Stimulated activated CD8-positive, alpha-beta memory T cell treated with anti-CD3 and anti-CD28 coated beads, Interleukin-12 subunit alpha, Interleukin-12 subunit beta, amount 100 ng/mL, for 1 hour (primary cell): ENCODE measurements around the gene CIITA.
"Not testable (repeated sequence)": the region's sequence is repeated elsewhere in the genome, so short reads cannot be mapped to it uniquely, and the experiment has no call there.

Experiments used
- DNase-seq: peaks from one replicate; pipeline ENCODE4 v3.0.0-alpha.2; 2020; ENCODE audit warnings: low read depth

Gene CIITA, protein sequence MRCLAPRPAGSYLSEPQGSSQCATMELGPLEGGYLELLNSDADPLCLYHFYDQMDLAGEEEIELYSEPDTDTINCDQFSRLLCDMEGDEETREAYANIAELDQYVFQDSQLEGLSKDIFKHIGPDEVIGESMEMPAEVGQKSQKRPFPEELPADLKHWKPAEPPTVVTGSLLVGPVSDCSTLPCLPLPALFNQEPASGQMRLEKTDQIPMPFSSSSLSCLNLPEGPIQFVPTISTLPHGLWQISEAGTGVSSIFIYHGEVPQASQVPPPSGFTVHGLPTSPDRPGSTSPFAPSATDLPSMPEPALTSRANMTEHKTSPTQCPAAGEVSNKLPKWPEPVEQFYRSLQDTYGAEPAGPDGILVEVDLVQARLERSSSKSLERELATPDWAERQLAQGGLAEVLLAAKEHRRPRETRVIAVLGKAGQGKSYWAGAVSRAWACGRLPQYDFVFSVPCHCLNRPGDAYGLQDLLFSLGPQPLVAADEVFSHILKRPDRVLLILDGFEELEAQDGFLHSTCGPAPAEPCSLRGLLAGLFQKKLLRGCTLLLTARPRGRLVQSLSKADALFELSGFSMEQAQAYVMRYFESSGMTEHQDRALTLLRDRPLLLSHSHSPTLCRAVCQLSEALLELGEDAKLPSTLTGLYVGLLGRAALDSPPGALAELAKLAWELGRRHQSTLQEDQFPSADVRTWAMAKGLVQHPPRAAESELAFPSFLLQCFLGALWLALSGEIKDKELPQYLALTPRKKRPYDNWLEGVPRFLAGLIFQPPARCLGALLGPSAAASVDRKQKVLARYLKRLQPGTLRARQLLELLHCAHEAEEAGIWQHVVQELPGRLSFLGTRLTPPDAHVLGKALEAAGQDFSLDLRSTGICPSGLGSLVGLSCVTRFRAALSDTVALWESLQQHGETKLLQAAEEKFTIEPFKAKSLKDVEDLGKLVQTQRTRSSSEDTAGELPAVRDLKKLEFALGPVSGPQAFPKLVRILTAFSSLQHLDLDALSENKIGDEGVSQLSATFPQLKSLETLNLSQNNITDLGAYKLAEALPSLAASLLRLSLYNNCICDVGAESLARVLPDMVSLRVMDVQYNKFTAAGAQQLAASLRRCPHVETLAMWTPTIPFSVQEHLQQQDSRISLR

DNA sequence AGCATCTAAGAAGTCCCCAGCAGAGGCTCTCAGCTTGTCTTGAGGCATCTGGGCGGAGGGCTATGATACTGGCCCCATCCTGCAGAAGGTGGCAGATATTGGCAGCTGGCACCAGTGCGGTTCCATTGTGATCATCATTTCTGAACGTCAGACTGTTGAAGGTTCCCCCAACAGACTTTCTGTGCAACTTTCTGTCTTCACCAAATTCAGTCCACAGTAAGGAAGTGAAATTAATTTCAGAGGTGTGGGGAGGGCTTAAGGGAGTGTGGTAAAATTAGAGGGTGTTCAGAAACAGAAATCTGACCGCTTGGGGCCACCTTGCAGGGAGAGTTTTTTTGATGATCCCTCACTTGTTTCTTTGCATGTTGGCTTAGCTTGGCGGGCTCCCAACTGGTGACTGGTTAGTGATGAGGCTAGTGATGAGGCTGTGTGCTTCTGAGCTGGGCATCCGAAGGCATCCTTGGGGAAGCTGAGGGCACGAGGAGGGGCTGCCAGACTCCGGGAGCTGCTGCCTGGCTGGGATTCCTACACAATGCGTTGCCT is at the start of gene CIITA:
Gene CIITA (plus strand): TSS at position 404 of the 543 bp plus-strand sequence. CDS start 129 bp downstream, at position 533.
- no peak for DNase-seq

DNA sequence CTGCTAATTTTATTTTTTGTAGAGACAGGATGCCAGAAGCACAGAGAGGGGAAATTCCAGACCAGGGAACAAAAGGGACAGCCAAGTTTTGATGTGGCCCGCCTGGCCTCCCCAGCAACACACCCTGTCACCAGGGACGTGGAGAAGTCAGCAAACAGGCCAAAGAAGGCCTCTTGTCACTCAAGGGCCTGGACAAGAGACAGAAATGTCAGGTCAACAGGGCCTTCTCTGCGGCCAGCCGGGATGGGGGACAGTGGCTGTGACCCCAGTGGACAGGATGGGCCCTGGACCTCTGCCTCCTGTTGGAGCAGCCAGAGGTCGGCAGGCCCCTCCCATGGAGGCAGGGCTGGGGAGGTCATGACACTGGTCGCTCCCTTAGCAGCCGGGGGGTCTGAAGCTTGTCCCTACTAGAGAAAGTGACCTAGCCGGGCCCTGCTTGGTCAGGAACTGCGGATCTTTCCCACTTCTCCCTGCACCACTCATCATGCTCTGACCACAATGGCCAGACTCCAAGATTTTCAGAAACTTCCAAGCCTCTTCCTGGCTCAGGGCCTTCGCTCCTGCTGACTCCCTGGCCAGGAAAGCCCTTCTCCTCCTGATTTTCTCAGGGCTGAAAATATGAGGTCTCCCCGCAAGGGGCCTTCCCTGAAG is 49.2 kb upstream of the CIITA start:
- no peak for DNase-seq

DNA sequence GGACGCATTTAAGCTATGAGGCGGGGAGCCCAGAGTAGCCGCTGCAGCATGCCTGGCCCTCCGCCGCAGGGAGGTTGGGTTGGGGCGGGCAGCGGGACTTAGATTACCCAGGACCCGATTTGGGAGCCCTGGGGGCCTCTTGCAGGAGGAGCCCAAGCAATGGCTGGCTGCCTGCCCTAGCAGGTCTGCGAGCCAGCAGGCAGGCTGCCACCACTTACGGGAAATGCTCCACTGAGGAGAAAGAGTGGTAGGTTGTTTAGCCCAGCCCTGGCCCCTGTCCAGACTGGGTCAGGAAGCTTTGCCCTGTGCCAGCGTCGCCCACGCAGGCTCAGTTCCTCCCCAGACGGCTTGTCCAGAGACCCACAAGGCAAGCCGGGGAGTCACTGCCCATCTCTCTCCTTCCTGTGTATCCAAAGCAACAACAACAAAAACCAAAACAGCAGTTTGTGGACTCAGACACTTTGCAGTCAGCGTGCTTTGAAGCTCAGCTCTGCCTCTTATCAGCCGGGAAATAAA is 48.1 kb upstream of the CIITA start:
- DNase-seq: no peak

GRCh38 chr16:10829390-10830098 is 47.5 kb upstream of the CIITA start:
- DNase-seq: not testable (repeated sequence)

- DNase-seq: not testable (repeated sequence)
These were observed 46.8 kb upstream of the CIITA start for GRCh38 chr16:10830240-10830639.

GRCh38 chr16:10831894-10832886 is 44.8 kb upstream of the CIITA start:
- no peak for DNase-seq

DNA sequence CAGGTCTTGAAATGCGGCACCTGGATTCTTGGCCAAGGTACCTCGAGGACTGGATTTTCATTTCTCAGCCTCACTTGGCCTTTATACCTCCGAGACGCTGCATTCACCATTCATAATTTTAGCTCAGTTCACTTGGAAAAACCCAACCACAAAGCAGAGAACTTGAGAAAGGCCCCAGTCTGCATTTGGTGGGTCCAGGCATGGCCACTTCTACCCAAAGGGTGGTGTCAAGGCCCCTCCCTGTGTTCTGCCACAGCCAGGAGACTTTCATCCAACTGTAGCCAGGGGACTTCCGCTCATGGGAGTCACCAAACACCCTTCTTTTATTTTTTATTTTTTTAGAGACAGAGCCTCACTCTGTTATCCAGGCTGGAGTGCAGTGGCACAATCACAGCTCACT is 43.7 kb upstream of the CIITA start:
- DNase-seq: no peak

GRCh38 chr16:10834130-10834529 is 42.9 kb upstream of the CIITA start:
- no peak for DNase-seq

GRCh38 chr16:10834766-10835165 is 42.2 kb upstream of the CIITA start:
- DNase-seq: no peak

DNA sequence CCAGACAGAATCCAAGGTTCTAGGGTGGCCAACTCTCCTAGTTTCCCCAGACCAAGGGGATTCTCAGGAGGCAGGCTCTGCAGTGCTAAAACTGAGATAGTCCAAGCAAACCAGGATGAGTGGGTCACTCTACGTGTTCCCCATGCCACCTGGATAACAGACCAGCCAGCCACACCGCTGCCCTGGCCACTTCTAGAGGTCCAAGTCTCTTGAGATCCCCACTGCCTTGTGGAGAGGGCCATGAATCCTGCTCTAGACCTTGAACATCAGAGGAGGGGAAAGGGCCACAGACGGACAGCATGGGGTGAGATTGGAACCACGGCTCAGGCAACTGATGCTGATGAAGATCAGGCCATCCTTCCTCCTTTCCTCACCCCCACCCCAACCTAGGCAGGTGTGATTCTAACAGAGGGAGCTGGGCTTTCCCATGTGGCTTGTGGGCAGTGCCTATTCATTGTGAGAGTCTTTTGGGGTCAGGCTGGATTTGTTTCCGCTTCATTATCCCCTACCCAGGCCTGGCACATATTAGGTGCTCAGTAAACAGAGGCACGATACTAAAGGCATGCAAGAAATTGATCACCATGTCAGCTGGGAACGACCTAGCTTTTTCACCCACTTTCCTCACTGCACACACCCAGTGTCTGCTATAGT is 41.6 kb upstream of the CIITA start:
- no peak for DNase-seq

GRCh38 chr16:10836174-10836853 is 40.7 kb upstream of the CIITA start:
- no peak for DNase-seq

DNA sequence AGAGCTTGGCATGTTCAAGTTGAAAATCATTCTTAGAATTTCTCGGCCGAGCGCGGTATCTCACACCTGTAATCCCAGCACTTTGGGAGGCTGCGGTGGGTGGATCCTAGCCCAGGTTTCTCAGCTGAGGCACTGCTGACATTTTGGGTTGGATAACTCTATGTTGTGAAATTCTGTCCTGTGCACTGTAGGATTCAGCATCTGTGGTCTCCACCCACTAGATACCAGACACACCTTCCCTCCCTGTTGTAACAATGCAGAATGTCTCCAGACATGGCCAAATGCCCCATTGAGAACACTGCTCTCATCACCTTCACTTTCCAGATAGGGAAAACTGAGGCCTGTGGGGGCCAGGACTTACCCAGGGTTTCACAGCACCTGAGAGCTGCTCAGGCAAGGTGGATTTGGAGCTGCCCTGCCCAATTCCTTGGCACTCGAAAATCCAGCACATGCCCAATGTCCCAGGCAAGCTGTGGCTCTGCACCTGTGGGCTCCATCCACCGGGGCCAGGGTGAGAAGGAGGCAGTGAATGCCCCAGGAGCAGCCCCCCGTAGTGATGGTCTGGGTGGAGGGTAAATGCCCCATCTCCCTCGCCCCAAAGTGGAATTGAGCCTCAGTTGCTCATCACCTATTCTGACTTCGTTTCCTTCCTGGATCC is 38.3 kb upstream of the CIITA start:
- DNase-seq: no peak

DNA sequence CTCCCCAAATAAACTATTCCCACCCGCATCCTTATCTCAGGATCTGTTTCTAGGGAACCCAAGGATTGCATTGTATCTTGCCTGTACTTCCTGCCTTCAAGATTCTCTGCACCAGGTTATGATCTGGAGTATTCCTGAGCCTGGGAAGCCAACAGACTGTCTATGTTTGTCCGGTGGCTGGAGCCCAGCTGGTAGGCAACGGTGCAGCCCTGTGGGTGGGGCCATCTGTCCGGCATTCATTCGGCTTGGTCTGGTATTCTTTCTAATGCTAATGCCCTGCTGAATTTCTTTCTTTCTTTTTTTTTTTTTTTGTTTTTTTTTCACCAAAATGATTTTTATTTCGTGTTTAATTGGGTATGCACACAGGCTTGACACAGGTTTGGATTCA is 37.7 kb upstream of the CIITA start:
- DNase-seq: no peak

GRCh38 chr16:10840703-10841102 is 36.3 kb upstream of the CIITA start:
- no peak for DNase-seq

DNA sequence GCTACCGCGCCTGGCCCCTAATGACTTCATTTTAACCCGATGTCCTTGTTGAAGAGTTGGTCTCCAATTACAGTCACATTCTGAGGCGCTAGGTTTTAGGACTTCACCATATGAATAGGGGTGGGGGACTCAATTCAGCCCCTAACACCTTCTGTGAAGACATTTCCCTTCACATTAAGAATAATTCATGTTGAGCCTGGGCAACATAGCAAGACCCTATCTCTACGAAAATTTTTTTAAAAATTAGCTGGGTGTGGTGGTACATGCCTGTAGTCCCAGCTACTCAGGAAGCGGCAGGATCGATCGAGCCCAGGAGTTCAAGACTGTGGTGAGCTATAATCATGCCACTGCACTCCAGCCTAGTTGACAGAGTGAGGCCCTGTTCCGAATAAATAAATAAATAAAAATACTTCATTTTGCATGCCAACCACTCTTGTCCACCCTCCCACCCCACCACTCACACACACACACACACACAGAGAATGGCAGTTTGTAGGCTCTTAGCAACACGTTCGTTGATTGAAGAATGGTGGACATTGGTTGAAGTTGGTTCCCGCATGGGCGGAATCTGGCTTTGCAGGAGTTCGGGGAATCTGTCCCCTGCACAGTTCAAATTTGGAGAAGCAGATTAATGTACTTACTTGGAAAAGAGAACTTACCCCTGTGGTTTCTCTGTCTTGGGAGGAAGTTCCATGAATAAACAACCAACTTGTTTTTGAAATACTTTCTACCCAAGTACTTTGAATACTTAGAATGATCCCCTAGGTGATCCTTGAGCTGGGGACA is 30.6 kb upstream of the CIITA start:
- DNase-seq: no peak

GRCh38 chr16:10847176-10847575 is 29.8 kb upstream of the CIITA start:
- DNase-seq: no peak
